Astrocyte of the spinal cord (primary cell): Measurements from ENCODE around the gene ARAF.
A peak's percentile ranks its signal among the peaks of the same experiment; 100 is the strongest.

Source experiments
- DNase-seq: peaks from one replicate; pipeline ENCODE4 v3.0.0; 2011; ENCODE audit warnings: low read depth, low spot score
- H3K4me3 ChIP-seq: 2 replicates; pipeline ENCODE4 v1.5.1; 2011; ENCODE audit warnings: low read depth, mild to moderate bottlenecking, low read length, moderate library complexity
- in situ Hi-C: cut with HindIII; loops from 2 replicates; pipeline ENCODE4 v1.10.0; 2017; ENCODE audit warnings: low sequenced_read_pairs
- TF ChIP-seq, protein P1 (sequence below): IDR thresholded peaks from 2 replicates; pipeline ENCODE4 v1.5.1; 2012; ENCODE audit warnings: low read depth, mild to moderate bottlenecking, low read length, inconsistent platforms

Gene ARAF

DNA sequence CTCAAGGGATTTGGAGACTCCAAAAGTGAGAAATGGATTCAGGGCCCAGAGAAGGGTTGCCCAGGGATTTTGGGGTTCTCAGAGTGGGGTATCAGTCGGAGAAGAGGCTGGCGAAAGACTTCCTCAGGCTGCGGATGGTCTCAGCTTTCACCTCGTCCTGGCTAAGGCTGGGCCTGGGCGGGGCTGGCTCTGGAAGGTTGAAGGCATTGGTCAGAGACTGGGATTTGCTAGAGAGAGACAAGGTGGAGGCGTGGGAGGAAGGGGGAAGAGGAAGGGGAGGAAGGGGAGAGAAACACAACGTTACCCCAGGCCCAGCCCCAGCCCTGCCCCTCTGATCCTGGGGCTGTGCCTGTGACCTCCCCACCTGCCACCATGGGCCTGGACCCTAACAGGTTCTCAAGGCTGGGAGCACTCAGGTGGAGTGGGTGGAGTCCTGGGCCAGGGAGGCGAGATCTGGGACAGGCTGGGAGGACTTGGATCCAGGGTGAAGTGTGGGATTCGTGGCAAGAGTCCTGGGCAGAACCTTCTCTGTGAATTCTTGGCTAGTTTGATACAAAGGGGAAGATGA lies 11.9 kb downstream of the ARAF start:
- H3K4me3 ChIP-seq: no peak overlapping the region
- in situ Hi-C loops: no loop called here
- TF ChIP-seq, protein P1, sequence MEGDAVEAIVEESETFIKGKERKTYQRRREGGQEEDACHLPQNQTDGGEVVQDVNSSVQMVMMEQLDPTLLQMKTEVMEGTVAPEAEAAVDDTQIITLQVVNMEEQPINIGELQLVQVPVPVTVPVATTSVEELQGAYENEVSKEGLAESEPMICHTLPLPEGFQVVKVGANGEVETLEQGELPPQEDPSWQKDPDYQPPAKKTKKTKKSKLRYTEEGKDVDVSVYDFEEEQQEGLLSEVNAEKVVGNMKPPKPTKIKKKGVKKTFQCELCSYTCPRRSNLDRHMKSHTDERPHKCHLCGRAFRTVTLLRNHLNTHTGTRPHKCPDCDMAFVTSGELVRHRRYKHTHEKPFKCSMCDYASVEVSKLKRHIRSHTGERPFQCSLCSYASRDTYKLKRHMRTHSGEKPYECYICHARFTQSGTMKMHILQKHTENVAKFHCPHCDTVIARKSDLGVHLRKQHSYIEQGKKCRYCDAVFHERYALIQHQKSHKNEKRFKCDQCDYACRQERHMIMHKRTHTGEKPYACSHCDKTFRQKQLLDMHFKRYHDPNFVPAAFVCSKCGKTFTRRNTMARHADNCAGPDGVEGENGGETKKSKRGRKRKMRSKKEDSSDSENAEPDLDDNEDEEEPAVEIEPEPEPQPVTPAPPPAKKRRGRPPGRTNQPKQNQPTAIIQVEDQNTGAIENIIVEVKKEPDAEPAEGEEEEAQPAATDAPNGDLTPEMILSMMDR: no peak
- no peak for DNase-seq

- peak; percentile 39 for DNase-seq
- TF ChIP-seq, protein P1: no peak
- in situ Hi-C loops: no loop called here
- H3K4me3 ChIP-seq: no peak overlapping the region
These were observed 12.5 kb downstream of the ARAF start for GRCh38 chrX:47573341-47574075.

- TF ChIP-seq, protein P1: no peak
- DNase-seq: no peak
- no peak overlapping the region for H3K4me3 ChIP-seq
- in situ Hi-C loops: no loop called here
These were observed 13.1 kb downstream of the ARAF start for GRCh38 chrX:47574076-47574546.

- in situ Hi-C loops: no loop called here
- DNase-seq: no peak
- no peak overlapping the region for H3K4me3 ChIP-seq
- TF ChIP-seq, protein P1: no peak
These were observed 13.7 kb downstream of the ARAF start for GRCh38 chrX:47574547-47575301.

DNA sequence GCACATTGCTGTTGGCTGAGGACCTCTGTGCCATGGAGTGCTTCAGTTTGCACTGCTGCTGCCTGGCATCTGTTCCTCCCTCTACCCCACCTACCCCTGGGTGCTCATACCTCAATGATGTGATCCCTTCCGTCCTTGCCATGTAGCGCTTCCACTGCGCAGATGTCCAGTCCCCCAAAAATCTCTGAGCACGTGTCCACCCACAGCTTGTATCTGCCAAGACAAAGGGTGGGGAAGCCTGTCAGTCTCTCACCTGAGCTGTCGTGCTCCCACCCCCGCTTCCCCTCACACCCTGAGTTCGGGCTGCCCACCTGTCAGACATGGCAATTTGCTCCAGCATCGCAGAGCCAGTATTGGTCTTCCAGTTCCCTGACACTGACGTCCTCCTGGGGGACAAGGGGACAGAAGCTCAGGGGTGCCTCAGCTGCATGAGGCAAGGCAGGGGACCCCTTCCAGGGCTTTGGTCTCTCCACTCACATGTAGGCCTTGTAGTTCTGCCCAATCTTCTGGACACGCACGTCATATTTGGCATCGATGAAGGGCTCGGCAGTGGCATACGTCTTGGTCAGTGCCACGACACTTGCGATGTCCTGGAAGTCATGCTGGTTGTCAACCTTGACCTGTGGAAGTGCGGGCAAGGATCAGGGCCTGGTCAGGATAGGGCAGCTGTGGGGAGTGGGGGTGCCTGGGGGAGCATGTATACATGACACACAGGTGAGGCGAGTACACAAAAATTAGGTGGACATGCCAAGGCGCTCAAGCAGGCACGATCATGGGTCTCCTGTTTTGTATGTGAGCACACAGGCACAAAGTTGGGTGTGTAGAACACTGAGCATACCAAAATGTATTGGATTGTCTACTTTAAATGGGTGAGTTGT lies 15.3 kb downstream of the ARAF start:
- TF ChIP-seq, protein P1: no peak
- no peak overlapping the region for H3K4me3 ChIP-seq
- in situ Hi-C loops: no loop called here
- DNase-seq: no peak

DNA sequence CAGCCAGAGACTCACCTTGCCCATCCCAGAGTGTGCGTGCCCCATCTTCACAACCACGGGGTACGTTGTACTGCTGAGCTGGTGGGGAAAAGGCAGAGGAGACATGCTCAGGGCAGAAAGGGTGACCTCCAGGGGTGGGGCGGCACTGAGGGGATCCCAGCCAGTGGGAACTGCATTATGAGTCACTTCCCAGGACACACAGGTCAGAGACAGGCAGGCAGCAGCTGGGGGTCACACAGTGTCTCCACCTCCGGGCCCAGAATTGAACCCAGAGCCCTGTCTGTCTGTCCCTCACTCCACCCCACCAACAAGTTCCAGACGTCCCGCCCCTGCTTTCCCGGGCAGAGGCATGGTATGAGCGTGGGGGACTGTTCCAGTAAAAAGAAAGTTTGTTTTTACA lies 16.4 kb downstream of the ARAF start:
- in situ Hi-C loops: no loop called here
- no peak for DNase-seq
- TF ChIP-seq, protein P1: no peak
- no peak overlapping the region for H3K4me3 ChIP-seq
